Midbrain (tissue), 1 donor: Measurements from ENCODE around the gene PSMC1.

Experiments
- DNase-seq: peaks from one replicate; lab custom pipeline; 2025; lab: John Stamatoyannopoulos, UW

The PSMC1 gene

DNA sequence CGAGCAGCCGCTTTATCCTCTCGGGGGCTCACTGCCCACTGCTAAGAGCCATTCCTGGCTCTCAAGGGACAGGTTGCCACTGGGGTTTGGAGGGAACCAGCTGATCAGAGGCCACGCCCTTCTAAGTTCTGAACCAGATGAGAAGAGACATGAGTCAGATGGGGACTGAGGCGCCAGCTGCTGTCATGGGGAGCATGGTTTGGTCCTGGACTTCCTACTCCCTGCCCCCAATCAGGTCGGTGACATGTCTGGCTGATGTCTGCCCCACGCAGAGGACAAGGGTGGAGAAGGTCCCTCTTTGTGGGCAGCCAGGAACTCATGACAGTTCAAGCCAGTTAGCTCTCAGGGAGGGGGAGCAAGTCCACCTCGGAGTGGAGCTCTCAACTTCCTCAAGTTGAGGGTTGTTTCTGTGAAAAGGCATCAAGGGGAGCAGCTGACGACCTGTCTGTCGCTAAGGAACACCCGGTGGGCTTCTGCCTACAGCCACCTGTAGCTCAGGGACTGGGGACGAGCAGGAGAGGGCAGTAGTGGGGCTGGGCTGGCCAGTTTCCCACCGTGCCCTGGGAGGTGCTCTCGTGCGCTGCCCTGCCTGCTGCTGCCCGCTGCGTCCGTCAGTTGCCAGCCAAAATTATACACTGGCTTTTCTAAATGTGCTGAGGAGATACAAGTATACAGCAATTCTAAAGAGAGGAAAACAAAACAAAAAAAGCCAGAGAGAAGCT is 20.5 kb downstream of the PSMC1 start:
- no peak for DNase-seq

DNA sequence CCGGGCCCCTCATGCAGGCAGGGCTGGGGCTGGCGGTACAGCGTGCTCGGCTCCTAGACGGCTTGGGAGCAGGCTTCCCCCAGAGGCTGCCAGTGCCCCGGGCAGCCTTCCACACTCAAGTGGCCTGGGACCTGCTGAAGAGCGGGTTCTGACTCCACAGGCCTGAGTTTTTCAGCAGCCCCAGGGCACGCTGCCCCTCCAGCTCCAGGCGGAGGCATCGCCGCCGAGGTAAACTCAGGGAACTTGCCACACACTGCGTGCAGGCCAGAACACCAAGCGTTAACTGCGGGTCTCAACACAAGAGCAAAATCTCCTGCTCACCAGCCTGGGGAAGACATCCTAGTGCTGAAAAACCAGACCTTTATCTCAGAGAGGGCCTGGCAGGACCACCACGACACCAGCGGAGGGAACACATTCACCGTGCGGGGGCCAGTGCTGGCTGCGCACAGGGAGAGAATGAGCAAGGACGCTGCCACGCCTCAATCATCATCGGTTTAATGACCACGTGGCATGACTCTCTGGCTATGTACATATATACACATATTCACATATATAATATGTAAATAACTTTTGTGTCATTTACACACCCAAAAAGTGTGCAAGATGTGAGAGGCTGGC is 21.3 kb downstream of the PSMC1 start:
- no peak for DNase-seq

DNA sequence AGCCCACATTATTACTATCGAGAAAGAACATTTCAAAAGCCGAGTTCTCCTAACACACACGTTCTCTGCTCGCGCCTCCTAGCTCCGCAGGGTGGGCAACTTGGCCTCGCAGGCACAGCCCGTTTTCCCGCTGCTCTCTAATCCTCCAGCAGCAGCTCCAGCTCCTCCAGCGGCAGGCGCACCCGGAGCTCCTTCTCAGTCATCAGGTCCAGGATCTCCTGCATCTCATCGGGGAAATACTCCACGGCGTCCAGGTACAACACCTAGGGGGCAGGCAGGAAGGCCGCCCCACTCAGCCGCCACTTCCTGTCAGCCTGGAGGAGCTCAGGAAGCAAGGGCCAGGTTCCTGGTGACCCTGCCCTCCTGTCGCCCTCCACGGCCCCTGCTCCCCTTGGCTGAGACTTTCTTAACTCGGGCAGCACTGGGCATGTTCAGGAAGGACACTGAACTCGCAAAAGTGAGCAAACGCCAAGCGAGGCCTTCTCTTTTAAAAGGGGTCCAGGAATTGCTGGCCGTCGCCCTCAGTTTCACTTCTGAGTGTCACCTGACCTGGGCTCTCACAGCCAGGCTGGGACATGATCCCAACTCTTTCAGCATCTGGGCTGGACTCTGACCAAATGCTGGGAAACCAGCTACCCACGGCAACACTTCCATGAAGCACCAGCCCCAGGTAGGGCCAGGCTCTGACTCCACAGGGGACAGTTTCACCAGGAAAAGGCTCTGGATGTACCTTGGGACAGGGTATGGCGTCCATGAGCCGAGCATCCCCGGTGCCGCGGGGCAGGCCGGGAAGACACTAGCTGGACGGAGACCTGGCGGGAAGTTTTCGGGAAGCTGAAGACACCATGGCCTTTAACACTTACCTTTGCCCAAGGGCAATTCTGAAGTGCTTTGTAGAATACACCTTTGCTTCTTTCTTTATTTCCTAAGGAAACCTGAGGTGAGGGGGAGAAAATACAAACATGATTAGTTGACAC is 22.1 kb downstream of the PSMC1 start:
- peak; percentile 46 for DNase-seq

DNA sequence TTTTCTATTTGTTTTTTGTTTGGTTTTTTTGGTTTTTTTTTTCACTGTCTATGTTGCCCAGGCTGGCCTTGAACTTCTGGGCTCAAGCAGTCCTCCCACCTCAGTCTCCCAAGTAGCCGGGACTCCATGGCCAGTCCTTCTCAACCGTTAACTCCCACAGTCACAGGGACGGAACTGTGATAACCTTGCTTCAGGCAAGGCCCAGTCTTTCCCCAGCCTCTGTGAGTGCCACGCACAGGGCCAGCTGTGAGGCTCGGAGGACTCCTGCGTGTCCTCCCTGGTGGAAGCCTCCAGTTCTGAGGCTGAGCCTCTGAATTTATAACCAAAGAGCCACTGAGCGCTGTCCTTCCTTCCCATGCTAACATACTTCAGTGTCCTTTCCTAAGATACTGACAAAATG is 23.7 kb downstream of the PSMC1 start:
- no peak for DNase-seq

DNA sequence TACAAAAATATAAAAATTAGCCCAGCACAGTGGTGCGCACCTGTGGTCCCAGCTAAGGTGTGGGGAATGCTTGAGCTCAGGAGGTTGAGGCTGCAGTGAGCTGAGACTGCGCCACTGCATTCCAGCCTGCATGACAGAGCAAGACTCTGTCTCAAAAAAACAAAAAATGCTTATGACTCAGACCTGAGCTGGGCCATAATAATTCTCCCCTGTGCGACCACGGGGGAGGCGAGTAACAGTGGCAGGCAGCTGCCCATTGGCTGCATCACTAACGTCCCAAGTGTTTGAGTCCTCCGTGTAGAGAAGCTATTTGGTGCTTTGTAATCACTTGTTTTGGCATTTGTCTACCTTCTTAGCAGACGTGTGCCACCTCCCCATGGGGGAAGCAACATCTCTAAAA is 24.9 kb downstream of the PSMC1 start:
- DNase-seq = no peak

DNA sequence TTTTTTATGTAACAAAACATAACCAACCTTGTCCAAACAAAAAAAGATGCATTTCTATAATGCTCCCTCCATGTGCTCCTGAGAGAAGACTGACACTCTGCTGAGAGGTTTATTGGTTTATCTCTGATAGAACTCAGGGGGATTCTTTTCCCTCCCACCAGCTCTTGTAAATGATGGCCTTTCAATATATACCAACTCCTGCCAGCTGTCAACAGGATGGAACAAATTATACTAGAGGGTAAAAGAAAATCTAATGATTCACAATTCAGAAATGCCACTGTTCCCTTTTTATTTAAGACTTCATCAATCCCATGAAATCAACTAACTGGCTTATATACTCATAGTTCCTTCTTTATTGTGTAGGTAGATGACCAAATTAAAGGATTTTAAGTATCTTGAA is 25.4 kb downstream of the PSMC1 start:
- DNase-seq = no peak

DNA sequence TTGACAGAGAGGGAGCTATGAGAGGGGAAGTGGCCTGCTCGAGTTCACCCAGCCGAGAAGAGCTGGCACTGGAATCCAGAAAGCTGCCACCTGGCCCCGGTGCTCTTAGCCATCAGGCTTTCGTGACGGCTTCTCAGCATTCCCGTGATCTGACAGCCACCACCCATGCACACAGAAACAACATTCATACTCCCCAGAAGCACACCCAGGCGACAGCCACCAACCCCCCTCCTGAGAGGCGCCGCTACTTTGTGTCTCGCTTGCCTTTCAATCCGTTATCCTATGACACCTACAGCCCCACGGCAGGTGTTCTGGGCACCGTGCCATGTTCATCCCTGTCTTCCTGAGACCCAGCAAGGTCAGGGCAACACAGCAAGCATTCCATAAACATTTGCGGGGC is 31.4 kb downstream of the PSMC1 start:
- no peak for DNase-seq

DNA sequence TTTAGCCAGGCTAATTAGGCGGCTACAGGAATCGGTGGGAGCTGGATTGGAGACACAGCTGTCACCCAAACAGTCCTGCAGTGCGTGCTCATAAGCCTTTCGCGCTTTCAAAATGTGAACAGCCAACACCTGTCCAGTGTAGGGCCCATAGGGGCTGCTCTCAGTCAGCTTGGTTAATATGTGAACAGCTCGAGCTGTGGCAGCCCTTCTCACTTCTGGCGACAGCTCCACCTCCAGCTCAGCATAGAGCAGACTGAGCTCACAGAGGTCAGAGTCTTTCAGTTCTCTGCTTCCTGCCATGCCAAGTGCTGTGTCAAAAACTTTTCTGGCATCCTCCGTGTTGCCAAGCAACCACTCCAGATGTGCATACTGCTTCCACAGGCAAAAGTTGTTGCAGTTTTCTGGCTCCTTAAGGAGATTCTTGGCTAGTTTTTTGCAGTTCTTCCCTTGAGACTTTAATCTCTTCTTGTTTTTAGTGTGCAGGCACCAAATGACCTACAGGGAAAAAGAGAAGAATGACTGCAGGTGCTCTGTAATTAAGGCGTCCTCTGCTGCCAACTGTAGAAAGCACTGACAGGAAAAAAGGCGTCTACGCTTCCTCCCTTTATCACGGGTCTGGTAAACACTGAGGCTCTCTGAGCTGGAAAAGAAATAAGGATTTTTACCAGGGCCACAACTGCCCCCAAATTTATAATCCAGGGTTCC is 32.5 kb downstream of the PSMC1 start:
- DNase-seq = peak; percentile 15

DNA sequence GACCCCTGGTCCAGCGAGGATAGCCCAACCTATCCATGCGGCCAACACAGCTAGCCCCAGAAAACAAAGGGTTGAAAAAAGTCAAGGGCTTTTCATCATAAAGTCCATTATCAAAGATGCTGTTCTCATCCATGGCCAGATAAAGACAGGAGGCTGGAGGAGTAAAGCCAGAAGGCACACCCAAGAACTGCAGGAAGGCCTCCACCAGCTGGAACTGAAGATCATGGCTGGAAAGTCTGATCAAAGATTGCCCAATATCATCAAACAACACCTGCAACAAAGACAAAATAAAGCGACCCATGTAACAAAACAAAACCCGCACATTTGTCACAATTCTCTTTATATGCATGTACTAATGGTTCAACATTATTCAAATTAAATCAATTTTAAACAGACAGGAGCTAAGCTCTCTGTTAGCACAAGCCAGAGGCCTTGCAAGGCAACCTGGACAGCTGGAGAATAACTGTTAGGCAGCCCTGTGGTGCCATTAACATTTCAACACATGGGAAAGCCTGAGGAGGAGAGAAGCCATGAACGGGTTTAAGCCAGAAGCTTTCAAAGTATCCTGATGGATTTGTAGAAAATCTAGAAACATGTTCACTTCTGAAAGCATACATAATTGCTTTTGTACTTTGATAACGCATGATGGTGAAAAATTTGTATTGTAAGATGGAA is 34.1 kb downstream of the PSMC1 start:
- DNase-seq = no peak

DNA sequence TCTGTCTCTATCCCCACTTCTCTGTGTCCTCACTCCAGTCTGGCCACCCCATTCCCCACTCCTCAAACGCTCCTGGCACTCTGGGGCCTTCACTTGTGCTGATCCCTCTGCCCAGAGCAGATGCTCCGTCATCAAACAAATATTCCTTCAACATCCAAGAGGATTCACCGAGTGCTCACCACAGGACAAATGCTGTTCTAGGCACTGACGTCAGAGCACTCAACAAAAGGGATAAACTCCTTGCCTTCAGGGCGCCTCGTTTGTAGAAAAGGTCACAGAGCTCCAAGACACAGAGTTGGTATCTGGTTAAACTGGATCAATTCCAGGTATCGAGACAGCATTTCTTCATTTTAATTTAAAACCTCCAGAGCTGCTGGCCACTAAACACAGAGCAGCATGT is 35.3 kb downstream of the PSMC1 start:
- DNase-seq = no peak

DNA sequence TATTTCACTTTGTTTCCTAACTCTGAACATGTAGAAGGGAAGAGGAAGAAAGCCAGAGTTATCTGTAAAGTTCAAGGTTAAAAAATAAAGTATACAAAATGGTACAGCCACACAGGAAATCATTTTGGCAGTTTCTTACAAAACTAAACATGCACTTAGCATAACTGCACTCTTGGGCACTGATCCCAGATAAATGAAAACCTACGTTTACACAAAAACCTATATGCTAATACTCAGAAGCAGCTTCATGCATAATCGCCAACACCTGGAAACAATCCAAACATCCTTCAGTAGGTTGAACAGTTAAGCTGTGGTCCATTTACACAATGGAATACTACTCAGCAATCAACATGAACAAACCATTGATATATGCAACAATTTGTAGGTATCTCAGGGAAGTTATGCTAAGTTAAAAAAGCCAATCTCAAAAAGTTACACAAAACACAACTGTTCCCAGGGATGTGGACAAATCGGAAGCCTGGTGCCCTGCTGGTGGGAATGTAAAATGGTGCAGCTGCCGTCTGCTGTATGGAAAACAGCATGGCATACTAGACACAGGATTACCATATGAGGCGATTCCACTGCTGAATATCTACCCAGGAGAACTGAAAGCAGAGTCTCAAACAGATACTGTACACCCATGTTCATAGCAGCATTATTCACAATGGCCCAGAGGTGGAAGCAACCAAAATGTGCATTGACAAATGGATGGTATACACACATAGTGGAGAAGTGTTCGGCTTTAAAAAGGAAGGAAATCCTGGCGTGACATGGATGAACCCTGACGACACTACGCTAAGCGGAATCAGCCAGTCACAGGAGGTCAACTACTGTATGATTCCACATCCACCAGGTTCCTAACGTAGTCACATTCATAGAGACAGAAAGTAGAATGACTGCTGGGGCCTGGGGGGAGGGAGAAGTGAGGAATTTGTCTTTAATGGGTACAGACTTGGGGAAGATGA is 37.7 kb downstream of the PSMC1 start:
- DNase-seq = no peak

DNA sequence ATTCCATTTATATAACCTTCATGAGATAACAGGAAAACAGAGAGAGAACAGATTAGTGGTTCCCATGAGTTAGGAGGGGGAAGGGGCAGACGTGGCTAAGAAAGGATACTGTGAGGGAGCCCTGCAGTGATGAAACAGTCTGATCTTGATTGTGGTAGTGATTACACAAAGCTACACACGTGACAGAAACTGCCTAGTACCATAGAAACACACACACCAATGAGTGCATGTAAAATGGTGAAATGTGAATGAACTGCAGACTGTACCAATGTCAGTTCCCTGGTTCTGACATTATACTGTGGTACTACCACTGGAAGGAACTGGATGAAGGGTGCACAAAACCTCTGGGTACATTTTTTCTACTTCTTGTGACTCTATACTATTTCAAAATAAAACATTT is 38.5 kb downstream of the PSMC1 start:
- no peak for DNase-seq

DNA sequence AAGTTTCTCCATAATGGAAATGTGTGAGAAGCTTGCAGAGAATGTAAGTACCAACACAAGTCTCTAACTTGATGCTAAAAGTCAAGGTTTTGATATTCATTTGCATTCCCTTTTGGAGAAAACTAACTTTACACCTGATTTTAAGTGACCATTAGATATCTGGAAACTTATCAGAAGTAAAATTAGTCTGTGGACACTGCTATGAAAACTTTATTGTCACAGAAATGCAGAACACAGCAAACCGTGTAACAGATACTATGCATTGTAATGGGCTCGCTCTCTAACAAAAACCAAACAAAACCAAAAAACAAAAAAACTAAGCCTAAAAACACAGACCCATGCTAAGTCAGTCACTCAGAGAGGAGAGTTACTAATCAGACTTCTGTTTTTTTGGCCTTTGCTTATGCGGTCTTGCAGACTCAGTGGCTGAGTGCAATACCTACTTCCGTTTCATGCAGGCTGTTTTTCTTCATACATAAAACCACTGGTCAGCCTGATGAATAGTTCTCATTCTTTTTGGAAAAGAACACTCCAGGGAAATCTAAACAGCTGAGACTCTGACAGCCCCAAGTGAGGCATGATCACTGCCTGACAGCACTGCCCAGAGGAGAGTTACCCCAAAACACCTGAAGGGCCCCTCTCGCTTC is 39.6 kb downstream of the PSMC1 start:
- DNase-seq = no peak

DNA sequence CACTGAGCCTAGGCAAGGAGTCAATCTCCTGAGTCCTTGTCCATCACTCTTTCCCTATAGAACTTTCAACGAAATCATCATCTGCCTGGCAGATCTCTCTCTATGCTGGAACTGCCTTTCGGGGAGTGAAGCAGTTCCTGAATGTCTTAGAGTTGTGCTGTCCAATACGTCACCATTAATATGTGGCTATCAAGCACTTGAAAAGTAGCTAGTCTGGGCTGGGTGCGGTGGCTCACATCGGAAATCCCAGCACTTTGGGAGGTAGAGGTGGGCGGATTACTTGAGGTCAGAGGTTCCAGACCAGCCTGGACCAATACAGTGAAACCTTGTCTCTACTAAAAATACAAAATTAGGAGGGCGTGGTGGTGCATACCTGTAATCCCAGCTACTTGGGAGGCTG is 40.3 kb downstream of the PSMC1 start:
- DNase-seq = no peak

DNA sequence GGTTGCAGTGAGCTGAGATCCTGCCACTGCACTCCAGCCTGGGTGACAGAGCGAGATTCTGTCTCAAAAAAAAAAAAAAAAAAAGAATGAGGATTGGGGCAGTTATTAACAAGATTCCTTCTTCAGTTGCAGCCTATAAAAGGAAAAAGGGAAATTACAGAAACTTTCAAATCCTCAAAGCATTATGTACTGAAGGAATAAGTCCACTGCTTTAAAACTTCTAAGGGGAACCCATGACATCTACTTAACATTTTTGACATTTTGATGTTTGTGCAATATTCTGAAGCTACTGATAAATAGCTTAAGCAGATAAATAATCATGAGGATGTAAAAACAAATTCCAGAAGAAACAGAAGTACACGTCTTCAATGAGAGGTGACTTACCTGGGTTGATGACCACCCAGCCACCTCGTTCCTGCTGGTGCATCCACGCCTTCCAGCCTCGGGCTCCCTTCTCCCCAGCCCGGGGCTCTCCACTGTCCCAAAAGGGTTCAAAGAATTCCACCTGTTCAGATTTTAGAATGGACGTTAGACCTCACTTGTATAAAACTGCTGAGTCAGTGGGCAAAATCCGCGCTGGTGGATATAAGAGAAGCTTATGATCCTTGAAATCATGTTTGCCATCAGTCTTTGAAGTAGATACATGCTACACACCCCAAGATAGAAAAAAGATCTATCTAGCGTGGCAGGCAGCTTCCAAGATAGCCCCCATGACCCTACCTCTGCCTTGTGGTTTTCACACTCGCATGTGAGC is 41.7 kb downstream of the PSMC1 start:
- no peak for DNase-seq

DNA sequence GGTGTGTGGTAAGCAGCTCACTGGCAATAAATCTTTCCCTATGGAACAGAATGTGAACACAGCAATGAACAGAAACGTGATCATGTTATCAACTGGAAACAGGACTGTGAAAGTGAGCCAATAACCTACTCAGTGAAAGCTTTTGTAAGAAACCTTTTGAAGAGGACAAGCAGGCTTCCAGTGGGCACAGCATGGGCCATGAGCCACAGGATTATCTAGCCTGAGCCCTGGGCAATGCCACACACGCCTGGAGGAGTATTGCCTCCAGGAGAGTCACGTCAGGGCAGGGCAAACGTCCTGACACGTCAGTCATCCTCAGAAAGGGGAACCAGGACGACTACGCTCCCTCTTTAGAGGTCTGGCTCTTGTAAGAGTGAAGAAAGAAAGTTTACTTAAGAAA is 43.1 kb downstream of the PSMC1 start:
- no peak for DNase-seq

DNA sequence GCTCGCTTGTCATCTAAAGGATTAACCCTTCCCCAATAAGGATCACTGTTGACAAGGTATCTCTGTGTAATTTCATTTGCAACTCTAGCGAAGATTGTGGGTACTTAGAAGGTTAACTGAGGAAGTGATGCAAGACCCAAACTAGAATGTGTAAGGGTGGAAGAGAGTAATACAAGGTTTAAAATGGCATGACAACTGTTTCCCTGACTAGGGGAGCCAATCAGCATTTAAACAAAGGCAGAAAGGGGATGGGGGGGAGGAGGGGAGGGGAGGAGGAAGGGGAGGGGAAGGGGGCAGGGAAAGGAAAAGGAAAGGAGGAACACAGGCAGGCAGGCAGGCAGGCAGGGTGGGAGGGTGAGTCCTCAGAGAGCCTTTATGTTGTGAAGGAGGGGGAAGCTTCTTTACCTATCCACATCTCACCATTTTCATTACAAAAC is 44.3 kb downstream of the PSMC1 start:
- no peak for DNase-seq

DNA sequence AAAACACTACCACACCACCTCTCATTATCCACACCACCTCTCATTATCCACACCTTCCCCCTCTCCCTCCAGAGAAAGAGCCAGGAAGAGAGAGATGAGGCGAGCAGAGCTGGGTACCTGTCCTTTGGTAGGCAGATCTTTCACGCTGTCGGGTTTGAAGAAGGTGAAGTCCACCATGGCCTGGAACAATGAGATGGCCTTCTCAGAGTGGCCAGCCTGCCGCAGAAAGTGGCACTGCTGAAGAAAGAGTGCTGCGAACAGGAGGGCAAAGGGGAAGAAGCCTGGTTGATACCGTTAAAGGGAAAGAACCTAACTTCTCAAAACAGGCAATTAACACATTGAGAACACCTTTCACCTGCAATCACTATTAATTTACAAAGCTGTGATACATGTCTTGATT is 44.8 kb downstream of the PSMC1 start:
- DNase-seq = peak; percentile 44

DNA sequence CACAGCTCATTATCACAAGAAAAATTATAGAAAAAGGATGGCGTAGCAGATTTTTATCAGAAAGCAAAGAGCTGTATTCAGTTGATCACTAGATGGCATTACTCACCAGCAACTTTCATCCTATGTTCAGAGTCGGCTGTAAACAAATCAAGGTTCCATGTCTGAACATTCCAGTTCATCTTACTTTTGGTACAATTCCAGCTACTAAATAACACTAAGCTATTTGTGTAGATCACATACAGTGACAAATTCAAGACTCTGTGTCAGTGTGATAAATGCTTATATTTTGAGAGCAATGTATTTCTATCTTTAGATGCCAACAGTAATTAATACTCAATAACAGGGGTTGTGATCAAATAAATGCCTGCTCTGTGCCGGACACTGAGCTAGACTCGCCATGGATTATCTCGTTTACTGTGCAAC is 45.3 kb downstream of the PSMC1 start:
- peak; percentile 76 for DNase-seq
